Measurements from ENCODE around the gene ZFP3. TPM values are rescaled to one million over a fixed set of nuclear protein-coding genes. Genes with fewer than 3 reads are reported as not detected.
"Not testable (repeated sequence)": the region's sequence is repeated elsewhere in the genome, so short reads cannot be mapped to it uniquely, and the experiment has no call there.

The ZFP3 gene
- total RNA-seq, 1 donor: 1.4 TPM

- no peak overlapping the region for H3K4me3 ChIP-seq (ENCODE audit: low read depth, low read length)
- no peak for DNase-seq (ENCODE audit: low read depth)
- no peak for TF ChIP-seq CTCF (IDR thresholded peaks at IDR 0.05; ENCODE audit: insufficient read depth, low read length)
Observed at GRCh38 chr17:5121186-5121841, 43.0 kb downstream of the ZFP3 start.

GRCh38 chr17:5122056-5122455 is 43.8 kb downstream of the ZFP3 start:
- DNase-seq (ENCODE audit: low read depth); H3K4me3 ChIP-seq (ENCODE audit: low read depth, low read length): not testable (repeated sequence)

- DNase-seq (ENCODE audit: low read depth): no peak
- no peak for TF ChIP-seq CTCF (IDR thresholded peaks at IDR 0.05; ENCODE audit: insufficient read depth, low read length)
- peak overlapping the region; percentile 48 for H3K4me3 ChIP-seq (ENCODE audit: low read depth, low read length)
Observed at GRCh38 chr17:5122586-5123342, 44.5 kb downstream of the ZFP3 start.

DNA sequence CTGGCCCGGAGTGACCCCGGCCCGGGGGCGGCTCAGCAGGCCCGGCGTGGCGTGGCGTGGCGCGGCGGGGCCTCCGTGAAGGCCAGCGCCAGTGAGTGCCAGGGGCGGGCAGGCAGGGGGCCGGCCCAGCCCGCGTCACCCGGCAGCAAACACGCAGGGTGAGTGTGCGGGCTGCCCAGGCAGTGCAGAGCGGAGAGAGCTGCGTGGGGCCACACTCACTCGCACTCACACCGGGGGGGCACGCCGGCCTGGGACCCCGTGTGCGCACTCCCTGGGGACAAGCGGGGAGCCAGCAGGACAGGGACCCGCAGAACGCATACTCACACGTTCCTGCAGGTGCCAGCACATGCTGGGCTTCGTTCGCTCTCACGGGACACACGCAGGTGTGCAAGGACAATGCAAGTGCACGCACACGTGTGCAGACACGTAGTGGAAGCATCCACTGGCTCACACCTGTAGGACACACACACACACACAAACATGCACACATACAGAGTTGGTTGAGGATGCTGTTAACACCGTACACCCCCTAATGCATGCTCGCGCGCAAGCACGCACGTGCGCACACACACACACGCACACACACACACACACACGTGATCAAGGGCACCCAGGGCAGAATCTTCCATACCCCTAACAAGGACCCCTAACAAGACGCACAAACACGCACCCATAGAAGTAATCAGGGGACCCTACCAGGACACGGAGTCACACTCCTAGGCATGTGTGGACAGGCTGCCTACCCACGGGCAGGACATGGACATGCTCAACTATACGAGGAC is 45.3 kb downstream of the ZFP3 start:
- no peak overlapping the region for H3K4me3 ChIP-seq (ENCODE audit: low read depth, low read length)
- DNase-seq (ENCODE audit: low read depth): no peak
- no peak for TF ChIP-seq CTCF (IDR thresholded peaks at IDR 0.05; ENCODE audit: insufficient read depth, low read length)

DNA sequence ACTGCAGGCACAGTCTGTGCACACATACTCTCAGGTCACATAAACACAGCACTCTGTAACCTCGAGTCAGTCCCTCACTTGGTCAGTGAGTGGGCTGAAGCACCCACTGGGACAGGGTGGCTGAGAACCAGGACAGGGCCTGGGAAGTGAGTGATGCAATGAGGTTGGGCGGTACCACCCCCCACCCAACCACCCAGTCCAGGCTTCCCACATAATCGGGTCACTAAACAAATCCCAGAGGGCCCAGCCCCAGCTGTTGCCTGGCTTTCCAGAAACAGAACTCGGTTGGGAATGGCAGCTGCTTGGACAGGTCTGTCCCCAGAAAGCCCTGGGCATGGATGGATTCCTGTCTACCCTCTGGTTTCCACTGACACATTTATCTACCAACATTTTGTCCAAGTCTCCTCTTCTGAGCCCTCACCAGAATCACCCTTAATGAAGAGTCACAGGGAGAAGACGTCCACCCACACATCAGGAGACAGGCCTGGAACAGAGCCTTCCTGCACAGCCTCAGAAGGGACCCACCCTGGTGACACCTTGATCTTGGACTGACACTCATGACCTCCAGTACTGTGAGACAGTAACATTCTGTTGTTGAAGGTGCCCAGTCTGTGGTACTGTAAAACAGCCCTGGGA is 46.0 kb downstream of the ZFP3 start:
- DNase-seq (ENCODE audit: low read depth); H3K4me3 ChIP-seq (ENCODE audit: low read depth, low read length): not testable (repeated sequence)

- H3K4me3 ChIP-seq (ENCODE audit: low read depth, low read length); DNase-seq (ENCODE audit: low read depth): not testable (repeated sequence)
Observed at GRCh38 chr17:5124896-5125295, 46.6 kb downstream of the ZFP3 start.

- H3K4me3 ChIP-seq (ENCODE audit: low read depth, low read length): no peak overlapping the region
- TF ChIP-seq CTCF (IDR thresholded peaks at IDR 0.05; ENCODE audit: insufficient read depth, low read length): no peak
- no peak for DNase-seq (ENCODE audit: low read depth)
Observed at GRCh38 chr17:5126719-5127488, 48.6 kb downstream of the ZFP3 start.

Data from fibroblast of the aortic adventitia (primary cell).